Keratinocyte (primary cell): Measurements from ENCODE around the gene ADGRG4.

Experiments
- CTCF ChIP-seq, 3 experiments: IDR thresholded peaks in 1 of 3; conservative IDR thresholded peaks in 1 of 3; optimal IDR thresholded peaks in 1 of 3; 2 replicates in 2 of 3; 3 replicates in 1 of 3; pipeline versions ENCODE3 to v1.5.1; 2011; ENCODE audit warnings: low read length in 3 of 3, mild to moderate bottlenecking in 3 of 3, moderate library complexity in 2 of 3, control low read depth in 1 of 3, inconsistent platforms in 1 of 3; ENCODE audit not compliant: insufficient read depth in 2 of 3; ENCODE audit errors: extremely low read depth in 1 of 3
- EZH2 ChIP-seq: IDR thresholded peaks from one replicate; pipeline ENCODE4 v1.6.1; 2012; ENCODE audit warnings: inconsistent platforms, mild to moderate bottlenecking, low read length, moderate library complexity

- no peak for TF ChIP-seq CTCF (optimal IDR thresholded peaks at IDR 0.05 in 1 of 3, IDR thresholded peaks at IDR 0.05 in 1 of 3, conservative IDR thresholded peaks at IDR 0.05 in 1 of 3; ENCODE audit: extremely low read depth in 1 of 3, insufficient read depth in 2 of 3, low read length in 3 of 3)
- no peak for TF ChIP-seq EZH2
Measured at GRCh38 chrX:136447308-136447707, 146.5 kb downstream of the ADGRG4 start.
